Measurements from ENCODE around the gene ADCY5.

- TF ChIP-seq POLR2A (IDR thresholded peaks at IDR 0.05; ENCODE audit: low read depth, low read length), result no peak
- no peak for TF ChIP-seq POLR2AphosphoS5 (IDR thresholded peaks at IDR 0.05; ENCODE audit: low read depth, low read length)
These were observed 56.5 kb downstream of the ADCY5 start for GRCh38 chr3:123392368-123392767.

Data from GM12892 (cell line).